HUES6 (cell line): Measurements from ENCODE around the gene TARM1.
A peak's percentile ranks its signal among the peaks of the same experiment; 100 is the strongest.

ENCODE experiments used
- H3K27ac ChIP-seq: 2 replicates; pipeline ENCODE4 v1.7.0; 2013; ENCODE audit warnings: low read depth, mild to moderate bottlenecking, low read length, inconsistent platforms
- H3K27me3 ChIP-seq: 2 replicates; pipeline ENCODE4 v1.6.1; 2013; ENCODE audit warnings: low read length; ENCODE audit not compliant: control insufficient read depth, insufficient read depth
- H3K36me3 ChIP-seq: 2 replicates; pipeline ENCODE4 v1.6.1; 2013; ENCODE audit warnings: low read length; ENCODE audit not compliant: control insufficient read depth, insufficient read depth
- H3K4me1 ChIP-seq: 2 replicates; pipeline ENCODE4 v1.6.1; 2013; ENCODE audit warnings: low read length; ENCODE audit not compliant: control insufficient read depth, insufficient read depth
- H3K4me3 ChIP-seq: 2 replicates; pipeline ENCODE4 v1.5.1; 2013; ENCODE audit warnings: low read depth, low read length
- H3K9ac ChIP-seq: one replicate; pipeline ENCODE4 v1.6.1; 2013; ENCODE audit warnings: mild to moderate bottlenecking, low read length
- H3K9me3 ChIP-seq: 2 replicates; pipeline ENCODE4 v1.6.1; 2013; ENCODE audit warnings: low read depth, low read length; ENCODE audit not compliant: control insufficient read depth, insufficient read depth

The TARM1 gene

GRCh38 chr19:54081032-54081431 is at the start of gene TARM1:
TSS of gene TARM1 (minus strand) at chr19:54081365. CDS start at chr19:54081340, 25 bp downstream.
- H3K4me1 ChIP-seq = no peaks in the 10 kb centered on the region
- H3K9ac ChIP-seq = no peak within 1 kb of the TSS
- no peak within 1 kb of the TSS for H3K4me3 ChIP-seq
- H3K27ac ChIP-seq = no peak within 1 kb of the TSS
- no peaks in the 10 kb centered on the region for H3K27me3 ChIP-seq
- peaks cover 16% of the 10 kb centered on the region for H3K9me3 ChIP-seq
- no peaks in the 10 kb centered on the region for H3K36me3 ChIP-seq

GRCh38 chr19:54129617-54129996 is 48.4 kb upstream of the TARM1 start:
- H3K27ac ChIP-seq = no peak overlapping the region
- H3K9me3 ChIP-seq = no peaks in the 10 kb centered on the region
- H3K9ac ChIP-seq = no peak overlapping the region
- H3K4me1 ChIP-seq = no peaks in the 10 kb centered on the region
- H3K4me3 ChIP-seq = no peak overlapping the region
- H3K27me3 ChIP-seq = no peaks in the 10 kb centered on the region
- peaks cover 73% of the 10 kb centered on the region for H3K36me3 ChIP-seq

GRCh38 chr19:54128796-54129616 is 47.8 kb upstream of the TARM1 start:
- Histone ChIP-seq H3K9ac (no peak overlapping the region), H3K9me3 (no peaks in the 10 kb centered on the region), H3K27me3 (no peaks in the 10 kb centered on the region), H3K36me3 (peaks cover 79% of the 10 kb centered on the region), H3K4me3 (no peak overlapping the region), H3K27ac (no peak overlapping the region), H3K4me1 (no peaks in the 10 kb centered on the region)

DNA sequence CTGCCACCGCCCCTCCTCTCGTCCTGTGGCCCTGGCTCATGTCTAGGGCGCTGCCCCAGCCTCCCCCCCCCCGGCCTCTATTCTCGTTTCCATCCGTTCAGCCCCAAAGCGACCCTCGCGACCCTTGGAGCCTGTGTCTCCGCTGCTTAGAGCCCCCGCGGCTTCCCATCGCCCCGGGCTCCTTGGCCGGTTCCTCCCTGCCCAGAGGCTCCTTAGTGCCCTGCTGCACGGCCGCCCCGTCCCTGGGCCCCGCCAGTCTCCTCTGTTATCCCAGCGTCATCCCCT is 47.2 kb upstream of the TARM1 start:
- H3K27ac ChIP-seq = no peak overlapping the region
- no peak overlapping the region for H3K9ac ChIP-seq
- no peaks in the 10 kb centered on the region for H3K27me3 ChIP-seq
- no peaks in the 10 kb centered on the region for H3K9me3 ChIP-seq
- H3K4me3 ChIP-seq = no peak overlapping the region
- H3K36me3 ChIP-seq = peaks cover 85% of the 10 kb centered on the region
- no peaks in the 10 kb centered on the region for H3K4me1 ChIP-seq

- H3K27ac ChIP-seq = no peak overlapping the region
- H3K9me3 ChIP-seq = no peaks in the 10 kb centered on the region
- no peak overlapping the region for H3K4me3 ChIP-seq
- peaks cover 86% of the 10 kb centered on the region for H3K36me3 ChIP-seq
- H3K4me1 ChIP-seq = no peaks in the 10 kb centered on the region
- H3K9ac ChIP-seq = no peak overlapping the region
- no peaks in the 10 kb centered on the region for H3K27me3 ChIP-seq
Measured at GRCh38 chr19:54127688-54128440, 46.7 kb upstream of the TARM1 start.

DNA sequence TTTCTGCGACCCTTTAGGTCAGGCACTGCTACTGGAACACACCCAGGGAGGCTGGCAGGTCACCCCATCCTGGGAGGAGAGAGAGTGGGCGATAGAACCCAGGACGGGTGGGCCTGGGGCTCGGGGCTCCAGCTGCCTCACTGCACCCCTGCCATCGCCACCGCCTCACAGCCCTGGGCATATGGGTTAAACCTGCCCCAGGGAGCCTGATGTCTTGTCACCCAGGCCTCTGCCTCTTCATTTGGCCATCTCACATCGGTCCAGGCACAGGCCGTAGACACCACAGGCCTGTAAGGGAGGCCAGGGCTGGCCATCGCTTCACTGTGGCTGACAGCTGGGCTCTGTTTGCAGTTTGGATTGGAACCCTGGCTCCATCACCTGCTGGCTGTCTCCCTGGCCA is 44.5 kb upstream of the TARM1 start:
- Histone ChIP-seq H3K36me3 (peaks cover 91% of the 10 kb centered on the region), H3K27me3 (no peaks in the 10 kb centered on the region), H3K9me3 (no peaks in the 10 kb centered on the region)

DNA sequence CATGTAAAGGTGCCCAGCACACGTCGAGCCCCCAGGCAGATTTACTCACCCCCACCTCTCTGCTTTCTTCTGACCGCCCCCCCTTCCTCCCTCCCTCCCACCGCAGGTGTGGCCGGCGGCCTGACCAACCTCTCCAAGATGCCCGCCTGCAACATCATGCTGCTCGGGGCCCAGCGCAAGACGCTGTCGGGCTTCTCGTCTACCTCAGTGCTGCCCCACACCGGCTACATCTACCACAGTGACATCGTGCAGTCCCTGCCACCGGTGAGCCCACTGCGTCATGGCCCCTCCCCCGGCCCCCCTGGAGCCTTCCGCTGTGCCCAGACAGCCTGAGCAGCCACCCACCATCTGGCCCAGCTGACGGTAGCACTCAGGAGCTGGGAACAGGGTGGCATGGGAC is 43.2 kb upstream of the TARM1 start:
- Histone ChIP-seq H3K27me3 (no peaks in the 10 kb centered on the region), H3K9me3 (no peaks in the 10 kb centered on the region), H3K27ac (no peak overlapping the region), H3K9ac (no peak overlapping the region), H3K36me3 (peaks cover 96% of the 10 kb centered on the region), H3K4me1 (no peaks in the 10 kb centered on the region), H3K4me3 (no peak overlapping the region)

More for the DNA sequence above, 44.5 kb upstream of the TARM1 start:
- no peaks in the 10 kb centered on the region for H3K4me1 ChIP-seq
- no peak overlapping the region for H3K4me3 ChIP-seq
- no peak overlapping the region for H3K9ac ChIP-seq
- H3K27ac ChIP-seq = no peak overlapping the region

GRCh38 chr19:54123682-54124081 is 42.5 kb upstream of the TARM1 start:
- no peaks in the 10 kb centered on the region for H3K4me1 ChIP-seq
- H3K4me3 ChIP-seq = no peak overlapping the region
- no peaks in the 10 kb centered on the region for H3K9me3 ChIP-seq
- no peak overlapping the region for H3K9ac ChIP-seq
- H3K27ac ChIP-seq = no peak overlapping the region
- peaks cover 91% of the 10 kb centered on the region for H3K36me3 ChIP-seq
- H3K27me3 ChIP-seq = no peaks in the 10 kb centered on the region

DNA sequence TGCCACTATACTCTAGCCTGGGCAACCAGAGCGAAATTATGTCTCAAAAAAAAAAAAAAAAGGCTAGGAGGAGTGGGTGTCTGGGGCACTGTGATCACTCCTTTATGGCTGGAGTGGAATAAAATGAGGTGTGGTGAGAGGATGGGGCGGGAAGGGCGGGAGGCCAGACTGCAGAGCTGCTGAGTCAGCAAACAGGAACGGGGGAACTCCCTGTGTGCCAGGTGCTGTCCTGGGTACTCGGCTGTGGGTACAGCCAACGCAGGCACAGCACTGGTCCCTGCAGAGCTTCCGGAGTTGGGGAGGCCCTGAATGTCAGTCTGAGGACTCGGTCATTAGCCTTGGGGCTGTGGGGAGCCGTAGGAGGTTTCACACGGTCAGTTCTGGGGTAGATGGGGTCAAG is 40.1 kb upstream of the TARM1 start:
- H3K4me1 ChIP-seq = no peaks in the 10 kb centered on the region
- no peaks in the 10 kb centered on the region for H3K27me3 ChIP-seq
- H3K9me3 ChIP-seq = no peaks in the 10 kb centered on the region
- H3K36me3 ChIP-seq = peaks cover 79% of the 10 kb centered on the region
- H3K27ac ChIP-seq = no peak overlapping the region
- H3K4me3 ChIP-seq = no peak overlapping the region
- H3K9ac ChIP-seq = no peak overlapping the region

DNA sequence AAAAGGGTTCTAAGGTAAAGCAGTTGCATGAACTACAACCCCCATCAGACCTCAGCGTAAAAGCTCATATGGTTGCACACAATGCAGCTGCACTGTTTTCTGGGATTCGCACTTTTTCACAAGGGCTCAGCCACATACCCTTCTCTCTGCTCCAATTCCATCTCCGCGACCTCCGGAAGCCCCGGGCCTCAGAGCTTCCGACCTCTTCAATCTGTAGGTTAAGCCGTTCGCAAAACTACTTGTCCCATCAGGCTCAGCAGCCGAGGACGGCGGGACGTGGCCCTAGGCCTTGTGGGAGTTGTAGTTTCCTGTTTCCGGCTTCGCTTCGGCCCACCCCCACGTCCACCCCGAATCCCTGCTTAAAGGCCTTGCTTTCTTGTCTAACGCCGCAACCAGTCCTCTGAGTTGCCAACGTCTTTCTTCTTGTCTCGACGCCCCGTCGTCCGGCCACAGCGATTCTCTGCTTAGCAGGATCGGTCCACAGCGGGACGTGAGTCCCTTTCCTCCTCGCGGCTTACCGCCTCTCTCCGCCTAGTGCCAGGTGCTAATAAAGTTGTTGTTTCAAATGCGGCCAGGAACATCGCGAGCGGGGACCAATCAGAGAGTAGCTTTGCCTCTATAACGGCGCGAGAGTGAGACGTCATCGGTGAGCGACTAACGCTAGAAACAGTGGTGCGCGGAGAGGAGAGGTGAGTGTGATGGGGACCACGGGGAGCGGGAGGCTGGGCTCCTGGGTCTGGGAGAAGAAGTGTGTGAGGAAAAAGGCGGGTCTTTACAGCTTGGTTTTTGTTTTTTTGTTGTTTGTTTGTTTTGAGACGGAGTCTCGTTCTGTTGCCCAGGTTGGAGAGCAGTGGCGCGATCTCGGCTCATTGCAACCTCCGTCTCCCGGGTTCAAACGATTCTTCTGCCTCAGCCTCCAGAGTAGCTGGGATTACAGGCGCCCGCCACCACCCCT is 34.2 kb upstream of the TARM1 start, which contains the start of the genes PRPF31 and TFPT:
PRPF31 (plus strand) TSS at position 646 of the 955 bp plus-strand sequence. CDS start 2,525 bp downstream, outside the sequence.
TFPT (minus strand) TSS at position 549 of the 955 bp plus-strand sequence; CDS start at position 161, 388 bp downstream.
- Histone ChIP-seq H3K4me1 (no peaks in the 10 kb centered on the region), H3K9ac (peak within 1 kb of the TSS; percentile 89), H3K36me3 (peaks cover 41% of the 10 kb centered on the region), H3K27me3 (no peaks in the 10 kb centered on the region), H3K27ac (peak within 1 kb of the TSS; percentile 39; the same call in 1 of the 2 replicates), H3K4me3 (peak within 1 kb of the TSS; percentile 79), H3K9me3 (no peaks in the 10 kb centered on the region)
